ENCODE data around the gene CIB4. TPM values are rescaled to one million over a fixed set of nuclear protein-coding genes. Genes with fewer than 3 reads are reported as not detected.

The CIB4 gene
- total RNA-seq, 4 donors from 2014 or later: not detected

- 81% methylated on average over 2 of the region's 3 CpGs for WGBS
- no peaks in the 10 kb centered on the region for H3K9me3 ChIP-seq
- H3K36me3 ChIP-seq: no peaks in the 10 kb centered on the region
- no peak for DNase-seq (ENCODE audit: extremely low spot score)
- intact Hi-C loops (cut with DNase I): no loop called here
- peaks cover 0 to 9% (median 8%) of the 10 kb centered on the region in 4 donors for H3K4me1 ChIP-seq
- TF ChIP-seq POLR2A (IDR thresholded peaks at IDR 0.05; ENCODE audit: low read depth) (no peak), EP300 (IDR thresholded peaks at IDR 0.05) (no peak), POLR2AphosphoS5 (IDR thresholded peaks at IDR 0.05) (no peak), CTCF (IDR thresholded peaks at IDR 0.05) (no peak)
- H3K27me3 ChIP-seq: peaks cover 0 to 8% (median 0%) of the 10 kb centered on the region in 4 donors
- no peak overlapping the region for H3K4me3 ChIP-seq
- no peak overlapping the region for H3K27ac ChIP-seq (replicated peaks in 1 of 4)
These were observed 1.3 kb upstream of the CIB4 start for GRCh38 chr2:26642429-26642828.

- Histone ChIP-seq H3K9me3 (no peaks in the 10 kb centered on the region), H3K4me3 (no peak overlapping the region), H3K27me3 (peaks cover 0 to 8% (median 0%) of the 10 kb centered on the region in 4 donors), H3K27ac (replicated peaks in 1 of 4) (no peak overlapping the region), H3K36me3 (no peaks in the 10 kb centered on the region), H3K4me1 (peaks cover 0 to 9% (median 8%) of the 10 kb centered on the region in 4 donors)
- no peak for DNase-seq (ENCODE audit: extremely low spot score)
- 46% methylated on average over 8 of the region's 8 CpGs for WGBS
- intact Hi-C loops (cut with DNase I): no loop called here
- no peak for TF ChIP-seq POLR2A (IDR thresholded peaks at IDR 0.05; ENCODE audit: low read depth)
- no peak for TF ChIP-seq CTCF (IDR thresholded peaks at IDR 0.05)
- no peak for TF ChIP-seq POLR2AphosphoS5 (IDR thresholded peaks at IDR 0.05)
- no peak for TF ChIP-seq EP300 (IDR thresholded peaks at IDR 0.05)
These were observed 828 bp downstream of the CIB4 start for GRCh38 chr2:26640331-26640745.

GRCh38 chr2:26639685-26640243 lies 1.4 kb downstream of the CIB4 start:
- no peak overlapping the region for H3K4me3 ChIP-seq
- H3K36me3 ChIP-seq: no peaks in the 10 kb centered on the region
- no peak overlapping the region for H3K27ac ChIP-seq (replicated peaks in 1 of 4)
- WGBS: 63% methylated on average over 7 of the region's 8 CpGs
- TF ChIP-seq EP300 (IDR thresholded peaks at IDR 0.05): no peak
- no peak for TF ChIP-seq CTCF (IDR thresholded peaks at IDR 0.05)
- no peak for TF ChIP-seq POLR2A (IDR thresholded peaks at IDR 0.05; ENCODE audit: low read depth)
- H3K27me3 ChIP-seq: peaks cover 0 to 8% (median 0%) of the 10 kb centered on the region in 4 donors
- DNase-seq (ENCODE audit: extremely low spot score): no peak
- peaks cover 0 to 9% (median 8%) of the 10 kb centered on the region in 4 donors for H3K4me1 ChIP-seq
- intact Hi-C loops (cut with DNase I): no loop called here
- H3K9me3 ChIP-seq: no peaks in the 10 kb centered on the region

GRCh38 chr2:26637811-26638310 lies 3.3 kb downstream of the CIB4 start:
- H3K9me3 ChIP-seq: no peaks in the 10 kb centered on the region
- intact Hi-C loops (cut with DNase I): no loop called here
- WGBS: 92% methylated on average over 7 of the region's 9 CpGs
- no peak overlapping the region for H3K4me3 ChIP-seq
- peaks cover 0 to 8% (median 0%) of the 10 kb centered on the region in 4 donors for H3K27me3 ChIP-seq
- no peak for DNase-seq (ENCODE audit: extremely low spot score)
- no peaks in the 10 kb centered on the region for H3K36me3 ChIP-seq
- H3K27ac ChIP-seq (replicated peaks in 1 of 4): no peak overlapping the region
- peaks cover 0 to 23% (median 20%) of the 10 kb centered on the region in 4 donors for H3K4me1 ChIP-seq
- TF ChIP-seq EP300 (IDR thresholded peaks at IDR 0.05) (no peak), POLR2A (IDR thresholded peaks at IDR 0.05; ENCODE audit: low read depth) (no peak), CTCF (IDR thresholded peaks at IDR 0.05) (no peak), POLR2AphosphoS5 (IDR thresholded peaks at IDR 0.05) (no peak)

GRCh38 chr2:26636935-26637334 lies 4.2 kb downstream of the CIB4 start:
- Histone ChIP-seq H3K27ac (replicated peaks in 1 of 4) (no peak overlapping the region), H3K9me3 (no peaks in the 10 kb centered on the region), H3K27me3 (peaks cover 0 to 6% (median 0%) of the 10 kb centered on the region in 4 donors), H3K4me1 (peaks cover 0 to 33% (median 25%) of the 10 kb centered on the region in 4 donors), H3K36me3 (no peaks in the 10 kb centered on the region), H3K4me3 (no peak overlapping the region)
- intact Hi-C loops (cut with DNase I): no loop called here
- TF ChIP-seq POLR2AphosphoS5 (IDR thresholded peaks at IDR 0.05) (no peak), EP300 (IDR thresholded peaks at IDR 0.05) (no peak), POLR2A (IDR thresholded peaks at IDR 0.05; ENCODE audit: low read depth) (no peak), CTCF (IDR thresholded peaks at IDR 0.05) (no peak)
- 79% methylated on average over 6 of the region's 6 CpGs for WGBS
- DNase-seq (ENCODE audit: extremely low spot score): no peak
